Pancreas (tissue), 10 donors: ENCODE data around the gene SYNE3. TPM values are rescaled to one million over a fixed set of nuclear protein-coding genes. Genes with fewer than 3 reads are reported as not detected.

ENCODE experiments used
- ATAC-seq, 4 donors: fragments of 200-7000 bp; cut with Tn5 transposase; one replicate each; pipeline versions ENCODE4 v1.8.0 to v1.9.1; 2020; ENCODE audit warnings: mild to moderate bottlenecking in 4 of 4, moderate library complexity in 4 of 4
- DNase-seq, 6 donors: peaks; one replicate each; pipeline ENCODE4 v3.0.0-alpha.2; 2020
- FAIRE-seq: peaks from 2 replicates; lab custom pipeline; 2012; peaks lifted over from hg19 to GRCh38; lab: Jason Lieb, UNC
- H3K27ac ChIP-seq, 4 donors: fragments of 200-600 bp; sonication (generic); 1 replicate in 3 of 4; 2 replicates in 1 of 4; pipeline versions ENCODE4 v1.5.0 to v1.8.0; 2020
- H3K27me3 ChIP-seq, 4 donors: fragments of 200-600 bp; one replicate each; pipeline ENCODE4 v1.8.0; 2021
- H3K36me3 ChIP-seq, 3 donors: fragments of 200-600 bp; sonication (generic) in 1 of 3; one replicate each; pipeline versions ENCODE4 v1.5.0 to v1.8.0; 2020 to 2021
- H3K4me1 ChIP-seq, 3 donors: fragments of 200-600 bp; one replicate each; pipeline ENCODE4 v1.8.0; 2021
- H3K4me3 ChIP-seq, 4 donors: fragments of 200-600 bp; sonication (generic) in 2 of 4; one replicate each; pipeline versions ENCODE4 v1.5.0 to v1.8.0; 2020 to 2021
- H3K9me3 ChIP-seq, 4 donors: fragments of 200-600 bp; one replicate each; pipeline ENCODE4 v1.8.0; 2021
- WGBS, 2 donors: extraction: QIAGEN DNeasy Blood & Tissue Kit; methylation state at CpG; one replicate each; pipeline ENCODE4 v1.1.7; 2013; 5-methylcytosine and 5-hydroxymethylcytosine counted together
- intact Hi-C, 3 donors: fragments of 100-400 bp; cut with DNase I; formaldehyde crosslinking; loops; one replicate each; pipeline versions ENCODE4 v1.11.1 to v1.14.2; 2022
- polyA plus RNA-seq, 2 donors: library from polyadenylated mRNA; stranded (reverse); fragments of 200-250 nt; gene quantifications; one replicate each; pipeline ENCODE4 v1.2.3, GENCODE V29; 2013
- total RNA-seq, 6 donors: library from RNA; stranded (reverse); fragmentation: NEBNext Ultra II Directional in 4 of 6; extraction: Animal tissue kit (Norgen Biotek cat#: 25700) in 4 of 6; gene quantifications; one replicate each; pipeline versions ENCODE4 v1.2.1 to v1.2.4, GENCODE V29; 2021 to 2023
- TF ChIP-seq, protein P1 (sequence below), 4 donors: fragments of 200-600 bp; sonication (generic) in 3 of 4; IDR thresholded peaks; one replicate each; pipeline versions ENCODE4 v1.5.0 to v1.8.0; 2021; ENCODE audit warnings: antibody characterized with exemption in 4 of 4
- donor health status: healthy with polysubstance abuse.
- donor health status: DM: no; HTN: no; CAD: no; lungs with moderate emphysema.
- donor health status: DM: no; HTN: no; CAD: no.
- donor health status: control.
- donor health status: control.
- donor health status: Bipolar disorder and iron deficiency.
- donor health status: DM: yes; HTN: yes; CAD: no.
- donor health status: DM: no; HTN: no; CAD: no.
- donor health status: DM: no; HTN: no; CAD: no.
- donor health status: DM: yes; HTN: yes; CAD: no.

SYNE3 gene
- total and polyA plus RNA-seq, 8 donors: 0.54 to 4.5 (median 2.0) TPM

DNA sequence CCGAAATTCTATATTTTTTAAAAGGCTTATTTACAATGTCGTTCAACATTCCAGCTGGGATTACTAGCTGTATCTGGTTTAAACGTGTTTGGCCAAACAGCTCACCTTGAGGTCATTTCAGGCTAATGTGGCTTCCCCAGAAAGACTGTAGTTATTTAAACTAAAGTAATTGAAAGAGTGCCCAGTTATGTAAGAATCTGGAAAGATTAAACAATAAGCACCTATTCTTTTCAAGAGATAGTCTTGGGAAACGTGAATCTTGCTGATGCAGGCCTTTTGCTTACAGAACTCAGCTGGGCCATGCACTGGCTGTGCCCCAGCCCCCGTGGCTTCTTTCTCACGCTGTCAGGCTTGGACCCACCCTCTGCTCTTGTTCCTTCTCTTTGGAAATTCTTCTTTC, 42.8 kb upstream of the SYNE3 start:
- no peak overlapping the region for H3K4me3 ChIP-seq
- peak in 3 of 4 donors; percentile 47 to 55 (median 52) for ATAC-seq
- H3K4me1 ChIP-seq: peaks cover 0 to 4% (median 0%) of the 10 kb centered on the region in 3 donors
- 18 to 22% methylated on average over 6 of the region's 6 CpGs for WGBS, 2 donors
- intact Hi-C loops: no loop called here
- no peaks in the 10 kb centered on the region for H3K36me3 ChIP-seq
- peak in 3 of 6 donors; percentile 25 to 62 (median 44) for DNase-seq
- TF ChIP-seq, protein P1, sequence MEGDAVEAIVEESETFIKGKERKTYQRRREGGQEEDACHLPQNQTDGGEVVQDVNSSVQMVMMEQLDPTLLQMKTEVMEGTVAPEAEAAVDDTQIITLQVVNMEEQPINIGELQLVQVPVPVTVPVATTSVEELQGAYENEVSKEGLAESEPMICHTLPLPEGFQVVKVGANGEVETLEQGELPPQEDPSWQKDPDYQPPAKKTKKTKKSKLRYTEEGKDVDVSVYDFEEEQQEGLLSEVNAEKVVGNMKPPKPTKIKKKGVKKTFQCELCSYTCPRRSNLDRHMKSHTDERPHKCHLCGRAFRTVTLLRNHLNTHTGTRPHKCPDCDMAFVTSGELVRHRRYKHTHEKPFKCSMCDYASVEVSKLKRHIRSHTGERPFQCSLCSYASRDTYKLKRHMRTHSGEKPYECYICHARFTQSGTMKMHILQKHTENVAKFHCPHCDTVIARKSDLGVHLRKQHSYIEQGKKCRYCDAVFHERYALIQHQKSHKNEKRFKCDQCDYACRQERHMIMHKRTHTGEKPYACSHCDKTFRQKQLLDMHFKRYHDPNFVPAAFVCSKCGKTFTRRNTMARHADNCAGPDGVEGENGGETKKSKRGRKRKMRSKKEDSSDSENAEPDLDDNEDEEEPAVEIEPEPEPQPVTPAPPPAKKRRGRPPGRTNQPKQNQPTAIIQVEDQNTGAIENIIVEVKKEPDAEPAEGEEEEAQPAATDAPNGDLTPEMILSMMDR (IDR thresholded peaks at IDR 0.05): no peak
- FAIRE-seq: no peak
- H3K9me3 ChIP-seq: no peaks in the 10 kb centered on the region
- H3K27me3 ChIP-seq: no peaks in the 10 kb centered on the region
- no peak overlapping the region for H3K27ac ChIP-seq

DNA sequence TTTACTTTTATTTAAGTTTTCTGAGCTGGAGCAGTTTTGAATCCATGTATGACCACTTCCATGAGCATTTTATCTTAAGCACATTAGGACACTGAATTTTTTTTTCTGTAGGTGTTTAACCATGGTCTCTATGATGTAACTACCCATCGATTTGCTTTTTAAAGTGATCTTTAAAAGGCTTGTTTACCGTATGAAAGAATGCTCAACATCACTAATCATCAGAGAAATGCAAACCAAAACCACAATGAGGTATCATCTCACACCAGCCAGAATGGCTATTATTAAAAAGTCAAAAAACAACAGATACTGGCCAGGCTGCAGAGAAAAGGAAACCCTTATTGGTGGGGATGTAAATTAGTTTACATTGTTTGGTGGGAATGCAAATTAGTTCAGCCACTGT, 41.4 kb upstream of the SYNE3 start:
- H3K27ac ChIP-seq: no peak overlapping the region
- no peak overlapping the region for H3K4me3 ChIP-seq
- DNase-seq (no peak), ATAC-seq (no peak), FAIRE-seq (no peak)
- 70 to 88% methylated on average over 2 of the region's 2 CpGs for WGBS, 2 donors
- H3K9me3 ChIP-seq: no peaks in the 10 kb centered on the region
- no peaks in the 10 kb centered on the region for H3K36me3 ChIP-seq
- TF ChIP-seq, protein P1 (IDR thresholded peaks at IDR 0.05): no peak
- intact Hi-C loops: no loop called here
- H3K27me3 ChIP-seq: no peaks in the 10 kb centered on the region
- H3K4me1 ChIP-seq: no peaks in the 10 kb centered on the region

DNA sequence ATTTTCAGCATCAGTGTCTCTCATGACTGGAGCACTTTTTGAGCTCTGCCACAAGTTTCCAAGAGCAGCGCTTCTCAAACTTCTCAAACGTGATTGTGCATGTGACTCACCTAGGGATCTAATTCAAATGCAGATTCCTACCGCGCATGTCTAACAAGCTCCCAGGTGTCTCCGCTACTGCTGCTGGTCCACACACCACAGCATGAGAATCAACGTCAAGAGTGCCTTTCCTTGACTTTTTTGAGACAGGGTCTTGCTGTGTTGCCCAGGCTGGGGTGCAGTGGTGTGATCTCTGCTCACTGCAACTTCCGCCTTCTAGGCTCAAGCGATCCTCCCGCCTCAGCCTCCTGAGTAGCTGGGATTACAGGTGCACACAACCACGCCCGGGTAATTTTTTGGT, 40.8 kb upstream of the SYNE3 start:
- TF ChIP-seq, protein P1 (IDR thresholded peaks at IDR 0.05): no peak
- H3K9me3 ChIP-seq: no peaks in the 10 kb centered on the region
- H3K27ac ChIP-seq: no peak overlapping the region
- 91 to 92% methylated on average over 11 of the region's 11 CpGs for WGBS, 2 donors
- no peaks in the 10 kb centered on the region for H3K36me3 ChIP-seq
- no peak for ATAC-seq
- no peak for FAIRE-seq
- no peaks in the 10 kb centered on the region for H3K27me3 ChIP-seq
- intact Hi-C loops: no loop called here
- DNase-seq: no peak
- H3K4me3 ChIP-seq: no peak overlapping the region
- no peaks in the 10 kb centered on the region for H3K4me1 ChIP-seq

- TF ChIP-seq, protein P1 (IDR thresholded peaks at IDR 0.05): no peak
- H3K4me1 ChIP-seq: no peaks in the 10 kb centered on the region
- DNase-seq (no peak), ATAC-seq (no peak), FAIRE-seq (no peak)
- no peak overlapping the region for H3K27ac ChIP-seq
- no peaks in the 10 kb centered on the region for H3K9me3 ChIP-seq
- WGBS, 2 donors: 97 to 98% methylated on average over 10 of the region's 10 CpGs
- intact Hi-C loops: no loop called here
- no peaks in the 10 kb centered on the region for H3K27me3 ChIP-seq
- no peaks in the 10 kb centered on the region for H3K36me3 ChIP-seq
- no peak overlapping the region for H3K4me3 ChIP-seq
Measured at GRCh38 chr14:95555053-95555452, 38.6 kb upstream of the SYNE3 start.

GRCh38 chr14:95553141-95553540, 36.7 kb upstream of the SYNE3 start:
- H3K9me3 ChIP-seq: no peaks in the 10 kb centered on the region
- no peaks in the 10 kb centered on the region for H3K4me1 ChIP-seq
- ATAC-seq (no peak), DNase-seq (no peak), FAIRE-seq (no peak)
- TF ChIP-seq, protein P1 (IDR thresholded peaks at IDR 0.05): no peak
- H3K27me3 ChIP-seq: no peaks in the 10 kb centered on the region
- H3K4me3 ChIP-seq: no peak overlapping the region
- no peaks in the 10 kb centered on the region for H3K36me3 ChIP-seq
- intact Hi-C loops: loop anchor here in 1 of 3 donors (5.0 kb wide), 1 partner anchor 434 kb away; no protein-coding TSS in a partner anchor
- 91 to 94% methylated on average over 7 of the region's 7 CpGs for WGBS, 2 donors
- no peak overlapping the region for H3K27ac ChIP-seq
